CD4-positive, alpha-beta T cell treated with Interleukin-10 for 1 hour (primary cell): ENCODE results near the gene ACTBL2.
"Not testable (repeated sequence)": the region's sequence is repeated elsewhere in the genome, so short reads cannot be mapped to it uniquely, and the experiment has no call there.

Source experiments
- DNase-seq: peaks from one replicate; pipeline ENCODE4 v3.0.0-alpha.2; 2020

The ACTBL2 gene

DNA sequence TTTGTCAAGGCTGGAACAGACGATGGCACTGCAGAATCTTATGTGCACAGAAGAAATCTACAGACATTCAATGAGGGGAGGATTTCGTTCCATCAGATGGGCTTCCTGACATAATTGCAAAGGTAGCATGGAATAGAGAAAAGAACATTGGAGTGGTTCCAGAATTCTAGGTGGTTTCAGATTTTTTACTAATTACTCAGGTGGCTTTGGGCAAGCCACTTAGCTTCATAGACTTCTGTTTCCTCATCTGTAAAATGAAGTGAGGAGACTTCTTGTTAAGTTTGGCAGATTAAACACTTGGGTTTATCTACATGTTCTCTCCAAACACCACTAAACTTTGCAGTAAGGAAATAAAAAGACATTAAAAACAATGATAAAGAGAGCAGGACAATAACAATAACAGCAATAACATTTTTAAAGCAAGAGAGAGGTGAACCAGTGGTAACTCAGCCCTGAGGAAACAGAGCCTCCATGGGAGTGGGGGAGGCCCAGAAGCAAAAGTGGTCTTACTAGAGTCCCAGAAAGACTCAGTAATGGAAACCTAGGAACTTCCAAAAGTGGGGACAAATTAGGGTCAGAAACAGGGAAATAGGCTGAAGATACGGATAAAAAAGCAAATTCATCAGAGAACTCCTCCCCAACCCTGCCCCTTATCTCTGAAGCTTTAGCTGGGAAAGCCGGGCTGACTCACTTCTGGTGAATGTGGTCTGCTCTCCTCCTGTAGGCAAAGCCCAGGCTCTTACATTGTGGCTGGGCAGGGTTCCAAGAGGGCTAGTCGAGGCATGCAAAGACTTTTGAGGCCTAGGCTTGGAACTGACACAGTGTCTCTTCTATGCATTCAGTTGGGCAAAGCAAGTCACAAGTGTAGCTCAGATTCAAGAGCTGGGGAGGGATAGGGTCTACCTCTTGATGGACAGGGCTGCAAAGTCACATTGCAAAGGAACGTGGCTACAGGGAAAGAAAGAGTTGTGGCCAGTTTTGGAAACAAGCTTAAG is 11.8 kb upstream of the ACTBL2 start:
- no peak for DNase-seq

GRCh38 chr5:57493034-57493433 is 10.4 kb upstream of the ACTBL2 start:
- DNase-seq: no peak

DNA sequence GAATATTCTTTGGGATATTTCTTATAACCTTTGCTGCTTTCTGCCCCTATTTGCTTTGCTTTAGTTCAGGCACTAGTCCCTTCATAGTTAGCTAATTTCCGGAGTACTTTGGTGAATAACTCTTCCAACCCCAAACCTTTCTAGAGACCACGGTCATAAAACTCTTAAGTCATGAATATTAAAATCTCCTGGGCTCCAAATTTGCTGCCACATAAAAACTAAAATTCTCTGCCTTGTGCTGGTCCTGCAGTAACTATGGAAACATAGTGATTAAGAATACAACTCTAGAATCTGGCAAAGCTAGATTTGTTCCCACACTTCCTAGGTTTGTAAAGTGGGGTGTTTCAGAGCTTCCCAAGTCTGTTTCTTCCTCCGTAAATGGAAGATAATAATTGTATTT is 10.0 kb upstream of the ACTBL2 start:
- no peak for DNase-seq

DNA sequence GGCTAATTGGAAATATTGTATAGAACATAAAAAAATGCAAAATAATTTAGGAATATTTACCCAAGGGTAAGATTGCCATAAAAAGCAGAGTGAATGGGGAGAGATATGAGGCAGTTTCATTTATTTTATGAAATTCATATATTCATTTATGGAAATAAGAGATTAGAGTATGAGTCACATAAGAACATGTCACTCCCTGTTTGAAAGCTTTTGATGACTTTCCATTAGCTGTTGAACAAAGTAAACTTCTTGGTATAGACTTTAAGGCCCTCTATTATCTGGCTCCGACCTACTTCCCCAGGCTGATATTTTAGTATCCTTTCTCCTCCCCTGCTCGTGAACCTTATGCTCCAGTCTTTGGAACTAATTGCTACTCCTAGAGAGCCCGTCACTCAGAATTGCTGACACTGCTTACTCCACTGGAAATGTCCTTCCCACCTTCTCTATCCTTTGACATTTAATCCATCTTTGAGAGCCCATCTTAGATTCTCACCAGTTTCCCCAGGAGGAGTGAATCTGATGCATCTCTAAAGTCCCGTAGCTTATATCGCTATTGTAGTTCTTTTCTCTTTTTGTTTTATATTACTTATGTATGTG is 8.9 kb upstream of the ACTBL2 start:
- DNase-seq: no peak

- DNase-seq: no peak
Measured at GRCh38 chr5:57488215-57488955, 5.8 kb upstream of the ACTBL2 start.

- no peak for DNase-seq
Measured at GRCh38 chr5:57486027-57486602, 3.5 kb upstream of the ACTBL2 start.

- DNase-seq: no peak
Measured at GRCh38 chr5:57478826-57479225, 3.8 kb downstream of the ACTBL2 start.

DNA sequence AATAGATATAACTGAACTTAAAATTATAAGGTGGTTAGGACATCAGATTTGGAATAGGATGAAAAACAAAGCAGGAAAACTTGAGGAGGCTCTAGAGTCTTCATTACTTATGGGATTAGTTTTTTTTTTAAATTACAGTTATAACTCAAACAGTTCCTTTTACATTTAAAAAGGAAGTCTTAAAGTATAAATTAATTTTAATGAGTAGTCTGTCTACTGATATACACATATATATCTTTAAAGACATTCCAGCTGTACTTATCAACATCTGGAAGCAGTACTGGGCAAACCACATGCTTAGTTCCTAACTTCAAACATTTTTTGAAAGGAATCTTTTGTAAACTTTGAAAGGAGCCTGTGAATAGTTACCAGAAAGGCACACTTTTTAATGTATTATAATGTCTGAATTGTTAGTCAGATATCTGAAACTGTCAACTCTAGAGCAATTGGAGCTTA is 6.0 kb downstream of the ACTBL2 start:
- DNase-seq: no peak

DNA sequence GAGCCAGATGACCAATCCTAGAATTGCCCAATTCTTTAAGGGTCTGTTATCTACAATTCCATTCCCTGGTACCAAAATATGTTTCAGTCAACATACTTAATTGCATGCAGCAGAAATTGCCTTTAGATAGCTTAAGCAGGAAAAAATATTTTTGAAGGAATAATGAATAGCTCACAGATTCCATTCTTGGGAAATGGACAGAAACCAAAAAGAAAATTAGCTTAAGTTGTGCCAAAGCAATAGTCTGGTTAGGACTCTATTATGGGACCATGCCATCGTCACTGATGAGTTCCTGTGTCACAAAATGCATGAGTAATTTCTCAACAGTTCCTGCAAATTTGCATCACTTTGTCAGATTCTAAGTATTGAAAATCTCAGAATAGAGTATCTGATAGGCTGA is 12.3 kb downstream of the ACTBL2 start:
- no peak for DNase-seq

DNA sequence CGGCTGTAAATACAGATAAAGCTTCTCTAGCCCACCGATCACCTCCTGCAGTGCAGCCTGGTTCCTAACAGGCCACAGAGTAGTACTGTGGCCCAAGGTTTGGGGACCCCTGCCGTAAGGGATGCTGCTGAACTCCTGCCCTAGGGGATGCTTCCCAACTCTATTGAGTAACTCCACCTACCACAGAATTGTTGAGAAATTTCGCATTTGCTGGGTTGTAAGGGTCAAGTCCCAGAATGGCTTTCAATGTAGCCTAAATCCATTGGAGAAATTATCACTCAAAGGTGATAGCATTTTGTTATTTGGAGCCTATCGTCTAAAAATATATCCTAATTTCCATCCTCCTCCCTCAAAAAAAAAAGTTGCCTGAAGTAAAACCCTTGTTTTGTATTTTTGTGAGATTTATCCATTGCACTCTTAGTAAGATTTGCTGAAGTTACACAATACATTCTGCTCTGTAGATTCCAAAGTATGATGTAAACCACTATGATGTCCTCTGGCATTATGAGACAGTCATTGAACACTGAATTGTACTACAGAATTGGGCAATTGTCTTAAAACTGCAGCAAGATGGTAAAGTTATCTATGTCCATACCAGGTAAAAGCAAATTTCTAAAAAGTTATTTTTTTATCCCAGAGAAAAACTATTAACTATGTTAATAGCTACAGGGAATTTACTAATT is 14.0 kb downstream of the ACTBL2 start:
- no peak for DNase-seq

DNA sequence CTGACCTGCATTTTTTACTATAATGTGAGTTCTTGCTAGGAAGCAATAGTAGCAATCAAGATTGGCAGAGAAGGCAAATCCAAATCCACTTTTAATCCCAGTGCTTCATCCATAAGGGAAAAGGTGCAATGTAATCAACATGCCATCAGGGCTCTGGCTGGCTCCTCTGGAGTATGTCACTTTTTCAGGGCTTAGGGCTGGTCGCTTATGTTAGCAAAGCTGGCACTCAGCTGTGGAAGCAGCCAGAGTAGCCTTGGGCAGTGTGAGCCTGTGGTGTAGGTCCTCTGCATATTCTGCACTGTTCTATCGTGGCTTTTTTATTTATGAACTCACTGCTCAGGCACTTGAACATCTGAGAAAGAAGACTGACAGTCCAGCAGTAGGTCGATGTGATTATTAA is 16.1 kb downstream of the ACTBL2 start:
- DNase-seq: no peak

- not testable (repeated sequence) for DNase-seq
Measured at GRCh38 chr5:57460056-57460455, 22.6 kb downstream of the ACTBL2 start.

DNA sequence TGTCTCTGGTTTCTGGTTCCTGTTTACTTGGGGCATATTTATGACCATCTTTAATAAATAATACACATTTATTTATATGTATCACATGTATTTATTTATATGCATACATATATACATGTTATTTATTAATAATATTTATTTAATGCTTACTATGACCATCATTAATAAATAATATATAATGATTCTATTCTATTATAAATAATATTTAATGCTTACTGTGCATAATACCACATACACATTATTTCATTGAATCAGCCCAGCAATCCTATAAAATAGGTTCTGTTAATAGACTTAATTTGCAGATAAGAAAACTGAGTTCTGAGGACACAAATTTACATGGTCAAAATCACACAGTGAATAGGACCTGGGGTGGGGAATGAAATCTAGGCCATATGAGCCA is 24.2 kb downstream of the ACTBL2 start:
- no peak for DNase-seq

GRCh38 chr5:57456531-57457135 is 26.0 kb downstream of the ACTBL2 start:
- DNase-seq: no peak

GRCh38 chr5:57455511-57456455 is 26.8 kb downstream of the ACTBL2 start:
- no peak for DNase-seq

DNA sequence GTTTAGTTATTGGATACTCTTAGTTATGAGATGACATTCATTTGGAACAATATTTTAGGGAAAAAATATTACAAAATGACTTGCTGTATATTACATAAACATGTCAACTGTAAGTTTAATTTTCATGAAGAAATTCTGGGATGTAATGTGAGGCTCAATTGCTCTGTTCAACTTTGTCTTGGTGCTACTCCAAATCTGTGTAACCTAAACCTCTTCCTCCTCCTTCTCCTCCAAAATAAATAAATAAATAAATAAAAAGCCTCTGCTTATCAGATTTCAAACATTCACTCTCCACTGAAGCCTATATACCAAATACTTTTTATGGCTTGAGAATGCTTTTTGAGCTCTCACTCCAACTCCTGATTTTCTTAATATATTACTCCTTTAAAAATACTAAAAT is 27.7 kb downstream of the ACTBL2 start:
- no peak for DNase-seq

DNA sequence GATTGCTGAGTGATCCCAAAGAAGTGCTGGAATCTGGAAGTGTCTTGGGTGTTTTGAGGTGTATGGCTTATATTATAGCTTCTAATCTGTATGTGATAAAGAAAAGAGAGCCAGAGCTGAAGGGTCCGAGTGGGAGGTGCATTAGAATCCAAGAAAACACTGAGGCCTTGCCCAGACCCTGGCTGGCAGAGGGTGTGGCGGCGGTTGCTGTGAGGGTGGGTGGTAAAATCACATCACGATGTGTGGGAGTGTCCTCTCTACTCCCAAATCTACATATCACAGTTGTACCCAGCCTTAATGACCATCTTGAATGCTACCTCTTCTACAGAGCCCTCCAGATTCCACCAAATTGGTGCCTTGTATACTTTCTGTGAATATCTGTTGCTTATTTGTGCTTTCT is 28.9 kb downstream of the ACTBL2 start:
- DNase-seq: no peak

GRCh38 chr5:57452885-57453284 is 29.7 kb downstream of the ACTBL2 start:
- DNase-seq: no peak

GRCh38 chr5:57450991-57451876 is 31.4 kb downstream of the ACTBL2 start:
- DNase-seq: peak; percentile 0

DNA sequence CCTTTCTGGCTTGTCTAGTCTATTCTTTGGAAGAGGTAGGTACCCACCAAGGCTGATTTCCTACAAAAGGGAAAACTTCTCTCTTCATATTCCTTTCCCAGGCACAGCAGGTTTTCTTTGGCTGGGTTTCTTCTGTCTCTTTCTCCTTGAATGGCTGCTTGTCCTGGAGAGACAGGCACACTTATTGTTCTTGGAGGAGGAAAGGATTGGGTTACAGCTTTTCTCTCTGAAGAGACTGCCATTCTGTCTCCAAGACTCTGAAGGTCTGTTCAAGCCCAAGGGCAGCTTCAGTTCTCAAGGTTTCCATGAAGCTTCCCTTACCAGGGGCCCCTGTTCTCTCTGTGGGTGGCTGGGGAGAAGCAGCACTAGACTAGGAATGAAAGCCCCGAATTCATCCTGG is 33.9 kb downstream of the ACTBL2 start:
- no peak for DNase-seq
